Epithelial cell of prostate (primary cell): ENCODE results near the gene FRMD4B.
"Not testable (repeated sequence)": the region's sequence is repeated elsewhere in the genome, so short reads cannot be mapped to it uniquely, and the experiment has no call there.

Source experiments
- DNase-seq: peaks from one replicate; pipeline ENCODE4 v3.0.0-alpha.2; 2011; ENCODE audit warnings: low read depth, low spot score
- H3K27ac ChIP-seq: fragments of 450-650 bp; 2 replicates; pipeline ENCODE4 v1.5.1; 2017; ENCODE audit warnings: mild to moderate bottlenecking

Gene FRMD4B

DNA sequence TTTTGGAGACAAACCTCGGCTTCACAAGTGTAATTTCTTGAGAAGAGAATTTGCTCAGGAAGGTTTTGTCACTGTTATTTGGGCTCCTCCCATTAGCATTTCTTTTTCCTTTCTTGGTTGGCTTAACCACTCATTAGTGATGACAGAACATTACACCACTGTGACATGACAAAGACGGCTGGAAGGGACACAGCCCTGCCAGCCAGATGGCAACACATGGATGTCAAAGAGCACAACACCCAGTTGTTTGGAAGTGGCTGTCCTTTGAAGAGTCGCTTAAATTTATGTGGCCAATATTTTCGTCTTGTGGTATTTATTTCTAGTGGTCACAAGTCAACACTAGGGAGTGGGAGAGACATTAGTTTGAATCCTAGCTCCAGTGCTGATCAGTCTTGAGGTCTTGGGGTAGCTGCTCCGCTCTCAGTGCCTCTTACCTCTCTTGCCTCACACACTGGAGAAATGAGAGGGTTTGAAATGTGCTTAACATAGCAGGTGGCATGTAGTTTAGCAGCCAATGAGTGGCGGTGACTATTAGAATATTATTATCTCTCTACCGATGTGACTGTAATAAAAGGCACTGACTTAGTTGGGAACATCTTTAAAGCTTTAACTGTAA lies 92.8 kb downstream of the FRMD4B start:
- no peak for DNase-seq
- peak overlapping the region; percentile 96 for H3K27ac ChIP-seq

DNA sequence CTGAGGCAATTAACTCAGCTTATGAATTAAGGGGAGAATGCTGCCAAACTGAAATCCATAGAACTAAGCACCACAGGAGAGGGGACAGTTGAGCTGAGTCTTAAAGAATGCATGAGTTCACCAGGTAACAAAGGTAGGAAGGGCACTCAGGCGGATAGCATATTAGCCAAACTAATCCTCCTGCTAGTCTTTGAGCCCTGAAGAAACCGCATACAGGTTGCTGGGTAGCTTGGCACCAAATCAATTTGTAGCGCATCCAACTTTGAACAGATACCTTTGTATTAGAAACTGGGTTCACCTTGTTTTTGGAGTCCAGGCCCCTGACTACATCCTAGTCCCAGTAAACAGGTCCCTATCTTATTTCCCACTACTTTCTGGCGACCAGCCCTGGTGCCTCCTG lies 93.7 kb downstream of the FRMD4B start:
- H3K27ac ChIP-seq, result peak overlapping the region; percentile 96
- no peak for DNase-seq

DNA sequence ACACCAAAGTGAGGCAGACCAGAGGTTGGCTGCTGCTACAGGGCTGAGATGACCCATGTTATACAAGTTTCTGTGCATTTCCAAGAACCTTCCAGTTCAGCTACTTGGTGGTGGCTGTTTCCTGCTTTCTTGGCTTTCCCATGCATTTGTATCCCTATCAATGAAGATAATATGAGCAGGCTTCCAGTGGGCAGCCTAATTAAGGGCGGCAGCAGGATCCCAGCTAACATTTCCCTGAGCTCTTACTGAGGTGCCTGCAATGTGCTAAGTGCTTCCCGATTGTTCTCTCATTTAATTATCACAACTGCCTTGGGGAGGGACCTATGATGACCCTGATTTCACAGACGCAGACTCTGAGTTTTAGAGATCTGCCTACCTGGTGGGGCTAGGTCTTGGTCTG lies 95.5 kb downstream of the FRMD4B start:
- DNase-seq, result no peak
- H3K27ac ChIP-seq, result peak overlapping the region; percentile 69

DNA sequence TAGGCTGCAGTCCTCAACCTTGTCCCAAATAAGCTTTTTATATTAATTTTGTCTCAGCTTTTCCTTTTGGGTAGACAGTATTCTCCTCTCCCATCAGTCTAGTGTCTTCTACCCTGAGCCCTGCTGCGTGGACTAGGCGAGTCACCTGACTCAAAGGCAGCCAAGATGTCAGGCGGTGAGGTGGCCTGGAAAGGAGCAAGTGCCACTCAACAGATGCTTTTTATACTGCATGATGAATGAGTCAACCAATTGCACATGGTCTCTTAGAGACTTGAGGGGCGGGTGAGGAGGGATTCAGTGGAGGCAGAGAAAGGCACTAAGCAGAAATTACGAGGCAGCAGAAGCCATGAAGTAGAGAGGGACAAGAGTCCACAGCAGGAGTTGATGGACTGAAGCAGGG lies 95.9 kb downstream of the FRMD4B start:
- peak overlapping the region; percentile 69 for H3K27ac ChIP-seq
- DNase-seq, result no peak

DNA sequence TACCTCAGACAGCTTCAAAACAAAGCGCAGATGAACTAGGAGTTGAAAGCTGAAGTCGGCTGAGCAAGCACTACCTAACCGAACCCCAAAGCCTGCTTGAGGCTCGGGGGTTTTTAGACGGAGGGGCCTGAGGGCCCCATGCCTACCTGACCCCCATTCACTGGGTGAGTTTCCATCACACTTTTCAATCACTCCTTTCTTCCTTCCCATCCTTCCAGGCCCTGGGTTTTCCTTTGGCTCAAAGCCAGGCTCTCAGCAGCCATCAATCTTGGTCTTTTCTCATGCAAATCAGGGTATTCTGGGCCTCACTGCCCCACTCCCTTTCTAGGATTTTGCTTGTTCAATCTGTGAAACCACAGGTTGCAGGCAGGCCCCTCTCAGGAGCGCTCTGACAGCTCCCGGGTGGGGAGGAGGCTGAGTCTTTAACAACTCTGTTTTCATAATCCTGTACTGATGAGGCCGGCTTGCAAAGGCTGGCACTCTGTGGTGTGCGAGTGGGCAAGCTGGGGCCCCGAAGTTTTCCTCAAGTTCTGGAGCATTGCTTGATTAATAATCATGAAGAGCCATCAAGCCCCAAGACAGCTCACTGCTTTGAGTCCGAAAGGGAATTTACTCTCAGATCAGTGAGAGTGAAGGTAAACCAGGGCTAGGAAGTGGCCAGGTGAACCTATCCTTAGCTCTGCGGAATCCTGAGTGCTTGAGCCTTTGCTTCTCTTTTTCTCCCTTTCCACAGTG lies 97.6 kb downstream of the FRMD4B start:
- peak overlapping the region; percentile 69 for H3K27ac ChIP-seq
- DNase-seq, result no peak

DNA sequence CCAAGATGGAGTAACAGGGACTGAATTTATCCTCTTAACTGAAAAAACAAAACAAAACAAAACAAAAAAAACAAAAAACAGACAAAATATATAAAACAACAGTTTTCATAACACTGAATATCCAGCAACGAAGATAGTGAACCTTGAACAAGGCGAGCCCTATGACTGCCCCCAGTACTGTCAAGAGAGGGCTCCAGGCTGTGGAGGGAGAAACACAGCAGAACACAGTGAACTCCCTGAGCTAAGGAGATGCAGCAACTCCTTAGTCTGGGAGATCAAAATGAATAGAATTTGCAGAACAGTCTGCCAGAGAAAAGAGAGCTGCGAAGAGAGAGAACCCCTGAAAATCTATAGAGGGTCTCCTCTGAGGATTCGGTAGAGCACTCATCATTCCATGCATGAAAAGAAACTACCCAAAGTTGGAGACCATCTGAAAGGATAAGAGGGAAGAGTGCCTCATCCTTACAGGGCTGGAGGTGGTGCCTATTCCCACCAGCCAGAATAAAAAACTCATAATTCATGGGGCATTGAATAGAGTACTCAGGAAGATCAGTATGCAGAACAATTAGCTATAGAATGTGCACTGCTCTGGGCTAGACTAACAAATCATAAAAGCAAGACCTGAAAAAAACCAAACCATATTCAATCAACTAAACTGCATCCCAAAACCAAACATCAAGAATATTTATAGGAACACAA lies 101.8 kb downstream of the FRMD4B start:
- DNase-seq, result no peak
- no peak overlapping the region for H3K27ac ChIP-seq

DNA sequence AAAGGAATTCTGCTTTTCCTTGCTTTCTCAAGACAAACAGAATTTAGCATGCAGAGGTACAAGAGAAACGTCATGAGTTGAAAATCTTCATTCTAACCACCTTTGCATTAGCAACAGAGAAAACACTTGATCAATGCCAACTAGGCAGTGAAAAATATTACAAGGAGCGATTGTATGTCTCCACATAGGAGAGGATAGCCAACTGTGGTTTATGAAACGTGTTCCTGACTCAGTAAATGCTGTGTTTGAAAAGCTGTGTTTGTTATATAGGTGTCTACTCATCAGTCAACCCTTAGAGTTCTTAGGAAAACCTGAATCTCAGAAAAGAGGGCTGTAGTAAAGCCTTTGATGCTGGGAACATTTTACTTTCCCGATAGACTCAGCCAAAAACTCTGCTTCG lies 102.4 kb downstream of the FRMD4B start:
- no peak for DNase-seq
- no peak overlapping the region for H3K27ac ChIP-seq

DNA sequence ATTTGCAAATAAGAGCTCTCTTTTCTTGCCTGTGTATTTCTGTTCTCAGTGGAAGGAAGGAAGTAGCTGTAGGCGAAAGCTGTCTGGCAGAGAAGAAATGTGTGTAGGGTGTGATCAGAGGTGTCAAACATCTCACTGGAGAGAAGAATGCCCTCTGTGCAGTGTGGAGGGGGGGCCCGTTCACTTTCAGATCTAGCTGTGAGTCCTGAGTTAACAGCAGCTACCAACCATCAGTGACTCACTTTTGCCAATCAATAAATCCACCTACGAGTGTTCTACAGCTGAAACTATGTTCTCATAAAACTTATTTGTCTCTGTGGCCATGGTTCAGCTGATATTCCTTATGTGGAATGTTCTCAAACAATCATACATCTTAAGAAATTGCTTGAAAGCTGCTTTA lies 103.7 kb downstream of the FRMD4B start:
- H3K27ac ChIP-seq, result no peak overlapping the region
- DNase-seq, result no peak

DNA sequence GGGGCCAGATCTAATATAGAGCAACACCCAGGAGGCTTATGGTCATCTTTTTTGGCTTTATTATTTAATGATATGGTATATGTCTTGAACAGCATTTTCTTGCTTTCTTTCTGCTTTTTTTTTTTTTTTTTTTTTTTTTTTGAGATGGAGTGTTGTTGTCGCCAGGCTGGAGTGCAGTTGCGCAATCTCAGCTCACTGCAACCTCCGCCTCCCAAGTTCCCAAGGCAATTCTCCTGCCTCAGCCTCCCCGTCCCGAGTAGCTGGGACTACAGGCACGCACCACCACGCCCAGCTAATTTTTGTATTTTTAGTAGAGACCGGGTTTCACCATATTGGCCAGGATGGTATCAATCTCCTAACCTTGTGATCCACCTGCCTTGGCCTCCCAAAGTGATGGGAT lies 108.5 kb downstream of the FRMD4B start:
- H3K27ac ChIP-seq, result peak overlapping the region; percentile 77
- not testable (repeated sequence) for DNase-seq

DNA sequence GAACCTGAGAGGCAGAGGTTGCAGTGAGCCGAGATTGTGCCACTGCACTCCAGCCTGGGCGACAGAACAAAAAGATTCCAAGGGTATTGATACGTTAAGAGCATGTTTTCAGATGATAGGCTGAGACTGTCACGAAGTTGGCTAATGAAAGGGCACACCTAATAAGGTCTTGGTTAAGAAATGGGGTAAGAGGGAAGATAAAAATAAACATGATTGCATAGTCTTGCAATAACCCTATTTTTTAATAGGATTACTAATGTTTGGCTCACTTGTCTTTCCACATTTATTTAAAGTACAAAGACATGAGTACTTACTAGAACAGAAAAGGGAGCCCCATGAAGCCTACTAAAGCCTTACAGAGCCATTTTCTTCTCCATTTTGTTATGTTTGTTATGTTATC lies 109.0 kb downstream of the FRMD4B start:
- H3K27ac ChIP-seq, result peak overlapping the region; percentile 77
- no peak for DNase-seq

DNA sequence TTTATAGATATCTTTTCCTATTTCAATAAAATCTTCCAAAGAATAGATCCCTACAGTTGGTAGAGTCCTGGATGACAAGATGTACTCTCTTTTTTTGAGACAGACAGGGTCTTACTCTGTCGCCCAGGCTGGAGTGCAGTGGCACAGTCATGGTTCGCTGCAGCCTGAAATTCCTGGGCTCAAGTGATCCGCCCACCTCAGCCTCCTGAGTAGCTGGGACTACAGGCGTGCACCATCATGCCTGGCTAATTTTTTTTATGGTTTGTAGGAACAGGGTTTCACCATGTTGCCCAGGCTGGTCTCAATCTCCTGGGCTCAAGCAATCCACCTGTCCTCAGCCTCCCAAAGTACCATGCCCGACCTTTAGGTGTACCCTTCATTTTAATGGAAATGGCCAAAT lies 109.7 kb downstream of the FRMD4B start:
- not testable (repeated sequence) for DNase-seq
- H3K27ac ChIP-seq, result peak overlapping the region; percentile 77

DNA sequence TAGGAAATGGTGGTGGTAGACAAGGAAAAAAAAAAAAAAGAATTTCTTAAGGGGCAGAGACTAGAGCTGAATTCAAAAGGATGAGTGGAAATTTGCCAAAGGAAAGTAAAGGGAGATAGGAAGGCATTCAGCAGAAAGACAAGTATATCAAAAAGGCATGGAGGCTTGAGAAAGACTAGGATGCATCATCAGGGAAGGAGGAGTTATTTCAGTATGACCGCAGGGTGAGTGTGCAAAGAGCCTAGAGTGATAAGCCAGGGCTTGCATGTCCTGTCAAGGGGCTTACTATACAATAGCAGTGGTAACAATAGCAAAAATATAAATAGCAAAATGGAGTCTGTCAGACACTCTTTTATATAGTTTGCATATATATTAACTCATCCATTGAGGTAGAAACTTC lies 112.0 kb downstream of the FRMD4B start:
- no peak for DNase-seq
- H3K27ac ChIP-seq, result peak overlapping the region; percentile 77

DNA sequence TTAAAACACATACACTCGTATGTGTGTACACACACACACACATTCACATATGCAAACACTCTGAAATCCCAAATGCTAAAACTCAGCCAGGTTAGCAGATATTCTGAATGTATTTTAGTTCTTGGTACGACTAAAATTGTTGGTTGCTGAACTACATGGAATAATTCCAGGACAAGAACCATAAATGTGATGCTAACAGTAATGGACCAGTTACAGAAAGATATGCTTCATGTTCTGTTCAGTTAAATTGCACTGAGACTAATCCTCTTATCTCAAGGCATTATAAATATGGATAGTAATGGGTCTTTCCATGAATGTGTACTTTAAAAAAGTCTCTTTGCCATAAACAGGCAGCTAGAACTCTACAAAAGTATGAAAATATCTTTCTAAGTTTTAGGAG lies 113.3 kb downstream of the FRMD4B start:
- no peak for DNase-seq
- no peak overlapping the region for H3K27ac ChIP-seq

DNA sequence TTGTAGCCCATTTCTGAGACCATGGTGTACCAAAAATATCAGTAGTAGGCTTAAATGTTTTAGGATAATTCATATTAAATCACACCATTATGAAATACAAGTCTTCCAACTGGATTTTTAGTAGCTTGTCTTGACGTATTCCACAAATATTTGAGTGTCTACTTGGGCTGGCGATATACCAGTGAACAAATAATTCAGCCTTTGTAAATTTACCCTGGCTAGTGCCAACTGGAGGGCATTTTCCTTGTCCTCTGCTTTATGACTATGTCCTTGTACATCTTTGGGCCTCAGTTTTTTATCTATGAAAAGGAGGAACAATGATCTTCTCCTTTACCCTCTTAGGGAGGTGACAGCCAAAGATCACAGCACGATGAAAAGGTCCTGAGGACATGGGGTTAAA lies 114.8 kb downstream of the FRMD4B start:
- H3K27ac ChIP-seq, result no peak overlapping the region
- DNase-seq, result no peak

DNA sequence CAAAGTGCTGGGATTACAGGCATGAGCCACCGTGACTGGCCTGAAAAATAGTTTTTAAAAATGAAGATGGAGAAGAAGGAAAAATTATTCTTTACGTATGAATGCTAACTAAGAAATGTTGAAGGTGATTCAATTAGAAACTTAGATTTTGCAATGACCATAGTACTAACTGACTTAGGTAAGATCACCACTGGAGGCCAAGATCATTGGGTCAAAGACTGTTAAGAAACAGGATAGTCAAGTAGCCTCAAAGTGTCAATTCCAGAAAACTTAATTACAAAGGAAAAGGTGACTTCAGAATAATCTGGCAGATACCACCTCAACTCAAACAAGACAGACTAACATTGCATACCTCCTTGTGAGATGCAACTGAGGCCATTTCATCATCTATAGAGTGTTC lies 119.3 kb downstream of the FRMD4B start:
- DNase-seq, result no peak

DNA sequence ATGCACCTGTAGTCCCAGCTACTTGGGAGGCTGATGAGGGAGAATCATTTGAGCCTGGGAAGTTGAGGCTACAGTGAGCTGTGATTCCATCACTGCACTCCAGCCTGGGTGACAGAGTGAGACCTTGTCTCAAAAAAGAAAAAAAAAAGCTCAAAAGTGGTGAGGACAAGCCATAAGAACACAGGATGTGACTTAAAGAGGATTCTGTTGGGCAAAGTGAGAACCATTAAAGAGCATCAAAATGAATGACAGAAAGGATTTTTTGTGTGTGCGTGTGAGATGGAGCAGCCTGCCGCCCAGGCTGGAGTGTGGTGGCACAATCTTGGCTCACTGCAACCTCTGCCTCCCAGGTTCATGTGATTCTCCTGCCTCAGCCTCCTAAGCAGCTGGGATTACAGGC lies 119.8 kb downstream of the FRMD4B start:
- DNase-seq, H3K27ac ChIP-seq: not testable (repeated sequence)

More for the DNA sequence above, 119.3 kb downstream of the FRMD4B start:
- no peak overlapping the region for H3K27ac ChIP-seq

DNA sequence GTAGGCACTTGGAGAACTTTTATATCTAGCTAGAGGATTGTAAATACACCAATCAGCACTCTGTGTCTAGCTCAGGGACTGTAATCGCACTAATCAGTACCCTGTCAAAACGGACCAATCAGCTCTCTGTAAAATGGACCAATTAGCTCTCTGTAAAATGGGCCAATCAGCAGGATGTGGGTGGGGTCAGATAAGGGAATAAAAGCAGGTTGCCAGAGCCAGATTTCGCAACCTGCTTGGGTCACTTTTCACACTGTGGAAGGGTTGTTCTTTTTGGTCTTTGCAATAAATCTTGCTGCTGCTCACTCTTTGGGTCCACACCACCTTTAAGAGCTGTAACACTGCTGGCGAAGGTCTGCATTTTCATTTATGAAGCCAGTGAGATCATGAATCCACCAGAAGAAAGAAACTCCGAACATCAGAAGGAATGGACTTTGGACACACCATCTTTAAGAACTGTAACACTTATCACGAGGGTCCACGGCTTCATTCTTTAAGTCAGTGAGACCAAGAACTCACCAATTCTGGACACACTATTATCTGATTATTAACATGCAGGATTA lies 125.0 kb downstream of the FRMD4B start:
- H3K27ac ChIP-seq, DNase-seq: not testable (repeated sequence)

DNA sequence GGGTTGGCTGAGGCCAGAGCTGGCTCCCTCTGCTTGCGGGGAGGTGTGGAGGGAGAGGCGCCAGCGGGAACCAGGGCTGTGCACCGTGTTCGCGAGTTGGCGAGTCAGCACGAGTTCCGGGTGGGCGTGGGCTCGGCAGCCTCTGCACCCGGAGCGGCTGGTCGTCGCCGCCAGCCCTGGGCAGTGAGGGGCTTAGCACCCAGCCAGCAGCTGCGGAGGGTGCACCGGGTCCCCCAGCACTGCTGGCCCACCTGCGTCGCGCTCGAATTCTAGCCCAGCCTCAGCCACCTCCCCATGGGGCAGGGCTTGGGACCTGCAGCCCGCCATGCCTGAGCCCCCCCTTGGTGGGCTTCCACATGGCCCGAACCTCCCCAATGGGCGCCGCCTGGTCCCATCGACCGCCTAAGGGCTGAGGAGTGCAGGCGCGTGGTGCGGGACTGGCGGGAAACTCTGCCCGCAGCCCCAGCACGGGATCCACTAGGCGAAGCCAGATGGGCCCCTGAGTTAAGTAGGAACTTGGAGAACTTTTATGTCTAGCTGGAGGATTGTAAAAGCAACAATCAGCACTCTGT lies 125.6 kb downstream of the FRMD4B start:
- DNase-seq, result no peak
- H3K27ac ChIP-seq, result no peak overlapping the region

DNA sequence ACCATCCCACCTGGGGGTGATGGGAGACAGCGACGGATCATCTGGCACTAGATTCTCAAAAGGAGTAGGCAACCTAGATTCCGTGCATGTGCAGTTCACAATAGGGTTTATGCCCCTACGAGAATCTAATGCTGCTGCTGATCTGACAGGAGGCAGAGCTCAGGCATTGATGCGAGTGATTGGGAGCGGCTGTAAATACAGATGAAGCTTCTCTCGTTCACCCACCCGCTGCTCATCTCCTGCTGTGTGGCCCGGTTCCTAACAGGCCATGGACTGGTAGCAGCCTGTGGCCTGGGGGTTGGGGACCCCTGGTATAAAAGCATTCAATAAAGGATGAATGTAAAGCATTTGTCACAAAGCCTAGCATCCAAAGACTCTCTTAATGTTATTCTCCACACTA lies 126.8 kb downstream of the FRMD4B start:
- H3K27ac ChIP-seq, result no peak overlapping the region
- DNase-seq, result no peak

DNA sequence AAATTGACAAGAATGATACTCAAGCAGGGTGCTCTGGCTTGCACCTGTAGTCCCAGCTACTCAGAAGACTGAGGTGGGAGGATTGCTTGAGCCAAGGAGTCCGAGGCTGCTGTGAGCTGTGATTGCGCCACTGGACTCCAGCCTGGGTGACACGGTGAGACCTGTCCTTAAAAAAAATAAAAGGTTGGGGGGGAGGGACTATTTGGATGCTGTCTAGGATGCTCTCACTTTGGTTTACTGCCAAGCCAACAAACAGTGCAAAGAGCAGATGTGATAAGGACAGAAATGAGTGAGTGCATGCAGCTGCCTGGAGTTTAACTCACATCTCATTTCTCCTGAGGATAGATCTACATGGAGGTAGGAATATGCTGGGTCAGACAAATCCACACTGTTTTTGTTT lies 130.0 kb downstream of the FRMD4B start:
- no peak for DNase-seq
- H3K27ac ChIP-seq, result no peak overlapping the region

DNA sequence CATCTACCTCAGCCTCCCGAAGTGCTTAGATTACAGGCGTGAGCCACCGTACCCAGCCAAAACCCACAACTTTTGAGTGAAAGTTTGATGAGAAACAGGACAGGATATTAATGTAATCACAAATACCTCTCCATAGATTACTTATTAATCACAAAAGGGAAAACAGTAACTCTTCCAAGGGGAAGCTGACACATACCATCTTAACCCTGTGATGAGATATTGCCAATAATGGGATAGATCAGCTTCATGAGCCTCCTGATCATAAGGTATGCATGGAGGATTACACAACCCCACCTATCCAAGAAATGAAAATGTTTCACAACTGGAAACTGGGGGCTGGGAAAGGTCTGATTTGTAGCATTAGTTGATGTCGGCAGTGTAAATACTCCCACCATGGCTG lies 131.5 kb downstream of the FRMD4B start:
- no peak overlapping the region for H3K27ac ChIP-seq
- DNase-seq, result no peak
